ENCODE measurements around the gene BEGAIN.

GRCh38 chr14:100539766-100540140, 47.5 kb downstream of the BEGAIN start:
- TF ChIP-seq CTCF (IDR thresholded peaks at IDR 0.05 in 8 of 11, conservative IDR thresholded peaks at IDR 0.05 in 3 of 11) (no peak), POLR2AphosphoS5 (IDR thresholded peaks at IDR 0.05) (no peak), POLR2A (IDR thresholded peaks at IDR 0.05) (no peak)

All from spleen (tissue), 7 donors.